GM12892 (cell line): Measurements from ENCODE around the gene IRF3.

ENCODE experiments used
- POLR2A ChIP-seq: IDR thresholded peaks from 2 replicates; pipeline ENCODE4 v1.6.1; 2011; ENCODE audit warnings: low read depth, low read length, control low read depth
- POLR2AphosphoS5 ChIP-seq: IDR thresholded peaks from 2 replicates; pipeline ENCODE4 v1.6.1; 2011; ENCODE audit warnings: low read depth, low read length, control low read depth
- TAF1 ChIP-seq: IDR thresholded peaks from 2 replicates; pipeline ENCODE4 v1.6.1; 2011; ENCODE audit warnings: low read depth, mild to moderate bottlenecking, control low read depth, low read length, borderline replicate concordance

- TF ChIP-seq POLR2A (no peak), POLR2AphosphoS5 (no peak), TAF1 (no peak)
Observed at GRCh38 chr19:49700563-49700962, 34.9 kb upstream of the IRF3 start.
